UCSD-AML1 (cell line): ENCODE measurements around the gene ODAD3.
"Not testable (repeated sequence)": the region's sequence is repeated elsewhere in the genome, so short reads cannot be mapped to it uniquely, and the experiment has no call there.

ENCODE experiments used
- DNase-seq: peaks from one replicate; lab custom pipeline; 2025; ENCODE audit not compliant: unreplicated experiment; lab: John Stamatoyannopoulos, UW

The ODAD3 gene

DNA sequence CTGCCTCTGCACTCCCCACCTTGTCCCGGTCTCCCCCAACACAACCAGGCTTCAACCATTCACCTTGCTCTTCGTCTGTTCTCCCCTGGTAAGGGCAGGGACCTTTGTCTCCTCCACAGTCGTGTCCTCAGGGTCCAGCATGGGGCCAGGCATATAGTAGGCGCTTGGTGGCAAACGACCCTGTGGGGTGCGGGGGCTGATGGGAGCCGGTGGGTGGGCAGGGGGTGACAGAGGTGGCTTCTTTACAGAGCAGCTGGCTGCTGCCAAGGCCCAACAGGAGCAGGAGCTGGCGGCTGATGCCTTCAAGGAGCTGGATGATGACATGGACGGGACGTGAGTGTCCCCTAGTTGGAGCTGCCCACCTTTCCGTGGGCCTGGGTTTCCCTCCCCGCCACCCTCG is 10.2 kb upstream of the ODAD3 start:
- no peak for DNase-seq

DNA sequence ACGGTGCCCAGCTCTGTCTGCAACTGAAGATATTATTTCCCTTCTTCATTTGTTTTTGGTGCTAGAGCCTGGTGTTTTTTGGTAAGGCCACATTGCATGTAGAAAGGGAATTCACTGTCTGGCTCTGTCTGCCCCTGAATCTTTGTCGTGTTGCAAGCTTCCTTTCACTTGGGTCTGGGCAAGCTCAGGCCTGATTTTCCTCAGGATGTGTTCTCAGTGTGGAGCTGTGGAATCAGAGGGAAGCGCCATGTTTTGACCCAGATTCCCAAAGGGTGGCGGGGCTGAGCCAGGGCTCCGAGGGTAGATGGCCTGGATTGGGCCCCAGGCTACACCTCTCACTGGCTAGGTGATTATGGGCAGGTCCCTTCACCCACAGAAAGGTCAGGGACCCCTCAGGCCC is 9.1 kb upstream of the ODAD3 start:
- DNase-seq: no peak

DNA sequence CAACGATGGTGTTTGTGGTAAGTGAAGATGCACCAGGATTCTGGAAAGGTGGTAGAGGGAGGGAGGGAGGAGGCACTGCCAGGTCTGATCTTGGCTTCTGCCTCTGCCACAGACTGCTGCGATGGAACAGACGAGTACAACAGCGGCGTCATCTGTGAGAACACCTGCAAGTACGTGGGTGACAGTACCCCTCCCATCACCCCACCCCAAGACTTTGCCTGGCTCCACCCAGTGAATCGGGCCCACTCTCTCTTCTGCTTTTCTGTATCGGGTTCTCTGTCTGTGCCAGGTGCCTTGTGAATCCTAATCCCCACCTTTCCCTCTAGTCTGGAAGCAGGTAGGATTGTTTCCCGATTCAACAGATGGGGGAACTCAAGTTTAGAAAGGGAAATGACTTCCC is 3.0 kb upstream of the ODAD3 start:
- no peak for DNase-seq

DNA sequence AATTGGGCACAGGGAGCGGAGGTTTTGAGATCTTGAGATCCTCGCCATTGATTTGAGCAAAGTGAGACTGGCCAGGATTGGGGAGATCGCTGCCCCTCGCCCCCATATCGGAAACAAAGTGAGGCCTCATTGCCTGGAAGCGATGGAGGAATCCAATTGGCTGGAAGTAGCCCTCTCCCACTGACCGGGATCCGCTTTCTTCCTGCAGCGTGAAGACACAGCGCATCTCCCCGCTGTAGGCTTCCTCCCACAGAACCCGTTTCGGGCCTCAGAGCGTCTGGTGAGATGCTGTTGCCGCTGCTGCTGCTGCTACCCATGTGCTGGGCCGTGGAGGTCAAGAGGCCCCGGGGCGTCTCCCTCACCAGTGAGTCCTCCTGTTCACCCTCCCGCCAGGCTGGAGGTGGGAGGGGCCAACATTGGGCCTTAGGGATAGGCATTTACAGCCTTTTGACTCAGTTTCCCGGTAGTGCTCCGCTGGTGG is 952 bp upstream of the ODAD3 start:
- DNase-seq: peak; percentile 52

DNA sequence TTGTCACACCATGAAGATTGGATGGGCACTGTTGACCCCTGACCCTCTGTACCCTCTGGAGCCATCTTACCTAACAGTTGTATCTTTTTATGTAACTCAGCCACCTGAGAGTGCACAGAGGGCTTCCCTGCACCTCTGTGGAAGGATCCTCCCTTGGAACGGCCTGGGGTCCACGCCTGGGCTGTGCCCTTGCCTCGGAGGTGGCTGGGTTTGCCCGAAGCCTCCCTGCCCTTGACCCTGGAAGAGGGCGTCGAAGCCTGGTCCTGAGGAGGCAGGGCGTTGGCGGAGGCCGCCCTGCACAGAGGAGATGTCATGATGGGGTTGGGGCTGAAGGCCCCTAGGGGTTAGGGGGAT is 241 bp downstream of the ODAD3 start:
- DNase-seq: no peak

DNA sequence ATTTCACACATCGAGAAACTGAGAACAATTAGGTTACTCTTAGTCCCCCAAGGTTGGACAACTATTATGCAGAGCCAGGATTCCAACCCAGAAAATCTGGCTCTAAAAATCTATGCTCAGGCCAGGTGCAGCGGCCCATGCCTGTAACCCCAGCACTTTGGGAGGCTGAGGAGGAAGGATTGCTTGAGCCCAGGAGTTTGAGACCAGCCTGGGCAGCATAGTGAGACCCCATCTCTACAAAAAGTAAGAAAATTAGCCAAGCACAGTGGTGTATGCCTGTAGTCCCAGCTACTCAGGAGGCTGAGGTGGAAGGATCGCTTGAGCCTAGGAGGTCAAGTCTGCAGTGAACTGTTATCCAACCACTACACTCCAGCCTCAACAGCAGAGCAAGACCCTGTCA is 1.4 kb downstream of the ODAD3 start:
- DNase-seq: not testable (repeated sequence)

DNA sequence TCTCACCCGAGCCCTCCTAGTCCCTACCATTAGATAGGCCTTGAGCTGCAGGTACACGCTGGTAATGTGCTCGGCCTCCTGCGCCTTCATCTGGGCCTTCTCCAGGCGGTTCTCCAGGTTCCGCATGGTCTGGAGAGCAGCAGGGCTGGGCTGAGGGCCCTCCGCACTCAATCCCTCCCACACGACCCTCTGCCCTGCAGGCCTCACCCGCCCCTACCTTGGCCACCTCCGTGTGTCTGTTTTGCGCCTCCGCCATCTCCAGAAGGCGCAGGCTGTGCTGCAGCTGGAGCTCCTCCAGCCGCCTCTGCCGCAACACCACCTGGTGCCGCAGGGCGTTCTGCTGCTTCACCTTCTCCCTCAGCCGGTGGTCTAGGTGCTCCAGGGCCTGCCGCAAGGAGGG is 8.3 kb downstream of the ODAD3 start:
- no peak for DNase-seq

DNA sequence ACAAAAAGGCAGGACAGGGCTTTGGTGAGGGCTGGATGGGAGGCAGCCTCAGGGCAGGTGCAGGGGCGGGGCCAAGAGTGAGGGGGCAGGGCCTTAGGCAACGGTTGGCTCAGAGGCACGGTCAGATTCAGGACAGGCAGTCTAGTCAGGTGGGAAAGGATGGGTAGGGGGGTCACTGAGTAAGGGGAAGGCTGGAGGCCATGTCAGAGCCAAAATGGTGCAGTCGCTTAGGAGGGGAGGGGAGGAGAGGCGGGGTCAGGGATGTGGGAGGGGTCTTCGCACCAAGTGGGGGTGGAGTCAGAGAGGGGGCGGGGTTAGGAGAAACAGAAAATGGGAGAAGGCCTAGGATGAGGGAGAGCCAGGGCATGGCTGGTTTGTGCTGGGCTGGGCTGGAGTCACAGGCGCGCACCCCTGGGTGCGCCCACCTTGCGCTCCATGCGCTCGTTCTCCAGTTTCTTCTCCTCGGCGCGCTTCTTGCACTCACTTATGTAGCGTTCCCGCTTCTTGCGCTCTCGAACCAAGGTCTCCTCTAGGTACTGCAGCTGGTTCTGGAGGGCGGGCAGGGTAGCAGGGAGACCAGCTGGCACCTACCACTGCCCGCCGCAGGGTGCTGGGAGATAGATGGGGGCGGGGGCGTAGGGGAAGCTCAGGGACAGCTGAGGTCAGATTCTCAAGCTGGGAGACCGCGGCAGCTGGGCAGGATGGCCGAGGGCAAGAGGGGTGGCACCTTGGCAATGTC is 9.0 kb downstream of the ODAD3 start:
- DNase-seq: no peak

DNA sequence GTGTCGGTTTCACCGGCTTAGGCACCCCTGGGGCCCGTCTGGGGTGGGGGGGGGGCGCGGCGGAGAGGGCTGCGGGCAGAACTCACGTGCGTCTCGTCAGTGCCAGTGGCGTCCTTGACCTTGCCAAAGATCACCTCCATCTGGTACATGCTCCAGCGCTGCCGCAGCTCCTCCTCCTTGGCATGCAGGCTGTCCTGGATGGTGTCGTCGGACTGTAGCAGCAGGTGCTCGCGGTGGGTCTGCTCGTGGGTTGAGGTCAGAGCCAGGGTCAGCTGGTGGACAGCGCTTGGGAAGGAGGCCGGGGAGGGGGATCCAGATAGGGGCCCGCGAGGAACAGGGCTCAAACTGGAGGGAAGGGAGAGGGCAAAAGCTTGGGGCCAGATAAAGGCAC is 11.1 kb downstream of the ODAD3 start:
- no peak for DNase-seq

DNA sequence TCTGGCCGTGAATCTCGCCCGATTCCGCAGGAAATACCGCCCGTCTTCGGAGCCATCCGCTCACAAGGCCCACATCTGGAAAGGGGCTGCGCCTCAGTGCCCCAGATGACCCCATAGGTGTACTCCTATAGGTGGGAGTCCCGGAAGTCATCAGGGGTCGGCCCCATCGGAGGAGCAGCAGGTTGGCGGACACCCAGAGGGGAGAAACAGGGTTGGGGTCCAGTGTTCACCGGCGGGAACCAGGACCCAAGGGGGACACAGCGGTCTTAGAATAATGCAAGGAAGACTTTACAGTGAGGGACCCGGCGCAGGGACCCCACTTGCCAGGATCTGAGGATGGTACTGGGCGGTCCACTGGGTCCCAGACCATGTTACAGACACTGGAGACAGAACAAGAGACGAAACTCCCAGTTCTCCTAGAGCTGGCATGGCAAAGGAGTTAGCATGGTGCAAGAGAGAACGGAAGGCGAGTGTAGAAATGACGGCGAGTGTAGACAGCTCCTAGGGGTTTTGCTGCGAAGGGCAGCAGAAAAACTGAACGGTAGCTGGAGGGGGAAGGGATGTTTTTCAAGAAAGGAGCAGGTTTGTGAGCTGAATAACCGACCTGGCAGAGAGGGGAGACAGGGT is 11.6 kb downstream of the ODAD3 start:
- no peak for DNase-seq

DNA sequence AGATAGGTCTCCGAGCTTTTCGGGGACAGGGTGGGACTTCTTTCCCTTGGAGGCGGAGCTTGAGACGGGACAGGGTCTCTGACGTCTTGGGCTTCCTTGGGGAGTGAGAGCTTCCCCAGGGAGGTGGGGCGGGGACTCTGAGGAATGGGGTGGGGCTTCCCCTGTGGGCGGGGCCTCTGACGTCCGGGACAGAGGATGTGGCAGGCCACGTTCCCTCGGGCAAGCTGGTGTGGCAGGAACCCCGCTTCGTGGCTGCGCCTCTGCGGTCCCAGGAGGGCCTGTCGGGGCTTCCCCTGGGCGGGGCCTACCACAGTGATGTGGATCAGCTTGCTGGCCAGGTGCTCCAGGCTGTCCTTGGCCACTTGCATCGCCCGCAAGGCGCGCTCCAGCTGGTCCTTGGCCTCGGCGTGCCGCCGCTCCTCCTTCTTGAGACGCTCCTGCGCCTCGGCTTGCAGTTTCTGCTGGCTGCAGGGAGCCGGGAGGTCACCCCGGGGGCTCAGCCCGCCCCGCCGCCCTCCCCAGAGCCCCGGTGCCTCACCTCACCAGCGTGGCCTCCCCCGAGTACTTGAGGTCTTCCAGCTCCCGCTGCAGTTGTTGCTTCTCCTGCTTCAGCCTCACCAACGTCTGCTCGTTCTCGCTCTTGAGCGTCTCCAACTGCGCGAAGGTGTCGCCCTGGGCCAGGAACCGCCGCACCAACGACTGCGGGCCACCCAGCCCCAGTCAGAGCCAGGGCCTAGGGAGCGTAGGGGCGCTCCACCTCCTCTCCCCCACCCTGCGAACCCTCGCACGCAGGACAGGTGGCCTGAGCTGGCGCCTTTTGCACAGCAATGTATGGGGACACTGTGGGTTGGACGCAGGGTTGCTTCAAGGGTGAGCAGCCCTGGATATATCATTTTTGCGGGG is 12.5 kb downstream of the ODAD3 start:
- DNase-seq: peak; percentile 63

DNA sequence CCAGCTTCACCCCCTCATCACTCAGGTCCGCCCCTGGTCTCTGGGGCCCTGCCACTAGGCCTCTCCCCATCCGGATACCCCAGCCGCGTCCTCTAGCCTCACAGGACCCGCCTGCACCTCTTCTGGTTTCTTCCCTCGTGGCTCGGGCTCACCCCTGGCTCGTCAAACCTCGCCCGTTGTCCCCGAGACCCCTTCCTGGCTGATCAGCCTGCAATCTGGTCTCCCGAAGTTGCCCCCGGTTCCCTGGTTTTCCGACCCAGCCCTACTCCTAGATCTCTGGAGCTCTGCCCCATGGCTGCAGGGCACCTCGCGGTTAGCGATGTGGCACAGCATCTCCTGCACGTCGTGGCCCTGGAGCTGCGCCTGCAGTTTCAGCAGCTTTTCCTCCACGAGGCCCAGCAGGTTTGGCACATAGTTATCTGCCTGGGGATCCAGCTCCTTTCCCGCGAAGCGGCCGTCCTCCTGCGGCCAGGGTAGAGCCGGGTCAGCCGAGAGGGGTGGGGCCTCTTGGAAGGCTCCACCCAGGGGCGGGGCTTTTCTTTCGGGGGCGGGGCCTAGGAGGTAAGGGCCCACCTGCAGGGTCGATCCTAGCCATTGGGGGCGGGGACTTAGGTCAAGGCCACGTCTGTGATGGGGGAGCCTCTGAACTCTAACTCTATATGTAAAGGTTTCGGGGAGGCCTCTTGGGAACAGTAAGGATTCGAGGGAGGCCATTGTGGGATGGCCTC is 13.4 kb downstream of the ODAD3 start:
- no peak for DNase-seq

DNA sequence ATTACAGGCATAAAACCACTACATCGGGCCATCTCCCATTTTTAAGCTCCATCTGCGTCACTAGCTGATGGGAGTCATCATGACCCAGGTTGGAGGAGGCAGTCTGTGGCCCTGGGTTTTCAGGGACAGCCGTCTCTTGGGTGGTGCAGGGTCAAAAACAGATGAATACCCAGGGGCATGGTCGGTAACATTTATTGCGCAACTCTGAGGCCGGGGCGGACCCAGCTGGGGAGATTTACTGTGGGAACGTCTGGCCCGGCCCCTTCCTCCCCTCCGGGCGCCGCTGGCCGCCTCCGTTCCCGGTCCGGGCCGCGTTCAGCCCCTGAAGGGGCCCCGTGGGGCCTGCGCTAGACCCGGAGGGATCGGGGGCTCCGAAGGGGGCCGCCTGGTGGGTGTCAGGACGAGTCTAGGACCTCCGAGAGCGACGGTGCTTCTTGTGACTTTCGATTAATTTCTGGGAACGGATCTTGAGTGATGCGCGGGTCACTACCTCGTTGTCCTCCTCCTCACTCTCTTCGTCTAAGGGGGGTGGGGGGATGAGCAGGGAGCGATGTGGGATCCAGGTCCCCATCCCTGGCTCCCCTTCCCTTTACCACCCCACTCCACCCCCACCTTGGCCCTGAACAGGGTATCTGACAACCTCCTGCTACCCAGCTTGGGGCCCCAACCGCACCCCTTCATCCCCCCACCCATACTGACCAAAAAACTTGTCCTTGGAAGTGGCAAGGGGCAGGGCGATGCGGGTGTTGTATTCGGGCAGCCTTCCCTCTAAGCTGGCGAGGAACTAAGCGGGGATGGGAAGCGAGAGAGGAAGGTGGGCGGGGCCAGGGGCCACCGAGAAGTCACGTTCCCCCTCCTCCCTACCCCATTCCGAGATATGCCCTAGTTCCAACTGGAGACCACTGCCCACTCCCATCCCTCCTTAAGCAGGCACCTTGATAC is 14.2 kb downstream of the ODAD3 start:
- DNase-seq: no peak

DNA sequence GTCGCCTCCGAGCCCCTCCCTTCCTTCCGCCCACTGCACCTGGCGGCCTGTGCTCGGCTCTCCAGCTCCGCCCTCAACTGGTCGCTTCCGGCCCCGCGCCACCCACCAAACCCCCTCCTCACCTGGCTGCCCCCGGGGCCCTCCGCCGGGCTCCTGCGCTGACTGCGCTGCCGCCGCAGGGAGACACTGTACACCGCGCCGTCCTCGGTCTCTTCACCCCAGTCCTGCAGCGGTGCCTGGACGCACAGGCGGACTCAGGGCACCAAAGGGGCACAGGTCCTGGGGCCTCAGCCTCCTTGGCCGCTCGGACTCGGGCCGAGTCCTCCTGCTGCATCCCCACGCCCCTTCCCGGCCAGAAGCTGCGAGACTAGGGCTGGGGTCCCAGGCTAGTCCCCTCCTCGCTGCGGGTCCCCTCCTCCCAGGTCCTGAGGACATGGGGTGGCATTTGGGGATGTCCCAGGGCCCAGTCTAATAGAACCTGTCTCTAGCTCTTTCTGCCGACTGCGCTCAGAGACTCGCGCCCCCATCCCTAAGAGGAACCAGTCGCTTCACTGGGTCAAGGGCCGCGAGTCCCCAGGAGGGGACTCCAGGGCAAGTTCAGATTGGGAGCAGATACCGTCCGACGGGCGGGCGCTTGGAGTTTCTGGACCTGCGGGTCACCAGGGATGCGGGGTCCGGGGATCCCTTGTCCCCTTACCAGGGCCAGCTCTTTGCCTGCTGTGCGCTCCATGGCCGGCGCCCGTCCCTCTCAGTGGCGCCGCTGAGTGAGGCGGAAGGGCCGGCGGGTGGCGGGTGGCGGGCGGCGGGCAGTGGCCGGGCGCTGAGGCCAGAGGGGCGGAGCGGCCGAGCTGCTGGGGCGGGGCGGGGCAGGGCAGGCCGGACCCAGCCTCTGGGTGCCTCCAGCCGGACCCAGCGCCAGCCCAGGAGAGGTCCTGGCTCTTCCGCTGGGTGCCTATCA is 16.1 kb downstream of the ODAD3 start, which contains the start of gene RGL3:
Gene RGL3 (minus strand): TSS at position 766 of the 958 bp plus-strand sequence. CDS start 36 bp downstream, at position 730.
- no peak for DNase-seq

DNA sequence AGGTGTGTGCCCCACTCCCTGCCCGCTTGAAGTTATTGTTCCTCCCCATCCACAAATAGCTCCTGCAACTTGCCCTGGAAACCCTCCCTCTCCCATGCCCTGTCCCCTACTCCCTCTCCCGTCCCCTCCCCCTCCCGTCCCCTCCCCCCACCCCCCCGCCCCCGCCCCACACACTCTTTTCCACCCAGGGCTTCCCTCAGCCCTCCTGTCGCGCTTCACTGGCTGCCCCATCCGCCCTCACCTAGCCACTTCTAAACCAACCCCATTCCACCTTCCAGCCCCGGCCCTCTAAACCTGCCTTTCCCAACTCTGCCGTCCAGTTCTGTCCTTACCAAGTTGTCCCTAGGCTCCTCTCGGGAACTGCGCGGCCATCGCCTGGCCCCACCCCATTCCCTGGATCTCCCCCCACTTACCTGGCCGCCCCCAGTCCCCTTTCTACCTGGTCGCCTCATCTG is 16.8 kb downstream of the ODAD3 start:
- DNase-seq: no peak

DNA sequence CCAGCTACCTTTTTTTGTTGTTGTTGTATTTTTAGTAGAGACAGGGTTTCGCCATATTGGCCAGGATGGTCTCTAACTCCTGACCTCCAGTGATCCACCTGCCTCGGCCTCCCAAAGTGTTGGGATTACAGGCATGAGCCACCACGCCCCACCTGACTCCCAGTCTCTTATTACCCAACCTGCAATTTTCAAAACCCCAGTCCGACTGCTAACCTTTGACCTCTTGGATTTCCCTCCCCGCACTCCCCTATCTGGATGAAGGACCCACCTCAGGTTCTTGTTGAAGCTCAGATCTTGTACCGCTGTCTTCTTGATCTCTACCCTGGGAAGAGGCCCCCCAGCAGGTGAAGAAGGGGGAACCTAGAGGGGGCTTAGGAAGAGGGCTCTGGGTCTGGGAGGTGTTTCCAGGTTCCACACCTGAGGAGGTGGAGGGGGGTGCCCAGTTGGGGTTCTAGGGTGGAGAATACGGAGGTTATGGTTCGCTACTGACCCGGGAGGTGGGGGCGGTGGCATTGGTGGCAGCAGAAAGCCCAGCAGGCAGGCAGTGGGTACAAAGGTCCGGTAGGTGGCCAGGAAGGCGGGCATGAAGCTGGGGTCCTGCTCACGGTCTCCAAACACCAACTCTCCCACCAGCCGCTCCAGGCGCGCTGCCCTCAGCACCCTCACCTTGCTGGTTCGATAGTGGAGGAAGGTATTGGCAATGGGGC is 18.4 kb downstream of the ODAD3 start:
- DNase-seq: no peak

DNA sequence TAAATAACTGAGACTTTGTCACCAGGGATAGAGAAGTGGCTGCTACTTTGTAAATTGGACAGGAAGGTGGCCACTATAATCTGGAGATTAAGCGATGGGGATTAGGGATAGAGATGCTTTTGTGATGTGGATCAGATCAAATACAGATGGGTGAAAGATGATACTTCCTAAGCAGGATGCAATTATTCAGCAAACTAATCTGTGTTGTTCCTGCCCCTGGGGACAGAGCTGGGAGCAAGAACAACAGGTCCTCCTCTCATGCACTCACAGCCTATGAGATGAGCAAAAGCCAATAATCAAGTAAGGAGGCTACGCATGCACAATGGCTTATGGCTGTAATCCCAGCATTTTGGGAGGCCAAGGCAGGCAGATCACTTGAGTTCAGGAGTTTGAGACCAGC is 20.4 kb downstream of the ODAD3 start:
- DNase-seq: no peak

DNA sequence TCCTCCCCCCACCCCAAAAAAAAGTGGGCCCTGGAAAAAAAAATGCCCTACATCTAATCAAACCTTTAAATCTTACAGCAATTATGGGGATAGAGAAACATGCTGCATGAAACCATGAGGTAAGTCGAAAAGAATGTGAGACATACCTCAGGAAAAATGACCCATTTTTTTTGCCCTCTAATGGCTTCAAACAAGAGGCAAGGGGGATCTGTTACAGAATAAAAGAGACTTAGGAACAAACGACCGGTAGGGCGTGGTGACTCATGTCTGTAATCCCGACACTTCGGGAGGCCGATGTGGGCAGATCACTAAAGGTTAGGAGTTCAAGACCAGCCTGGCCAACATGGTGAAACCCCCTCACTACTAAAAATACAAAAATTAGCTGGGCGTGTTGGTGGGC is 24.2 kb downstream of the ODAD3 start:
- no peak for DNase-seq
